ENCODE data around the gene FAM20C. TPM values are rescaled to one million over a fixed set of nuclear protein-coding genes. Genes with fewer than 3 reads are reported as not detected.

FAM20C gene
- total and polyA plus RNA-seq, 7 donors, result 3.0 to 51.3 (median 21.0) TPM

GRCh38 chr7:176786-177459 is 15.4 kb upstream of the FAM20C start:
- Histone ChIP-seq H3K4me1 (peaks cover 0 to 26% (median 16%) of the 10 kb centered on the region in 4 donors), H3K36me3 (no peaks in the 10 kb centered on the region), H3K9me3 (no peaks in the 10 kb centered on the region), H3K27ac (no peak overlapping the region), H3K4me3 (no peak overlapping the region), H3K27me3 (no peaks in the 10 kb centered on the region)
- 90 to 91% methylated on average over 21 of the region's 21 CpGs for WGBS, 2 donors
- intact Hi-C loops (cut with DNase I), result no loop called here
- no peak for DNase-seq
- no peak for TF ChIP-seq POLR2AphosphoS5 (IDR thresholded peaks at IDR 0.05)
- no peak for TF ChIP-seq POLR2A (IDR thresholded peaks at IDR 0.05)
- TF ChIP-seq EP300 (IDR thresholded peaks at IDR 0.05), result no peak
- no peak for TF ChIP-seq CTCF (IDR thresholded peaks at IDR 0.05)

- peaks cover 0 to 26% (median 16%) of the 10 kb centered on the region in 4 donors for H3K4me1 ChIP-seq
- DNase-seq, result no peak
- no peaks in the 10 kb centered on the region for H3K9me3 ChIP-seq
- no peak overlapping the region for H3K4me3 ChIP-seq
- no peaks in the 10 kb centered on the region for H3K36me3 ChIP-seq
- no peaks in the 10 kb centered on the region for H3K27me3 ChIP-seq
- peak overlapping the region in 2 of 4 donors; percentile 26 to 28 for H3K27ac ChIP-seq
- WGBS, 2 donors, result 85 to 89% methylated on average over 28 of the region's 28 CpGs
- TF ChIP-seq POLR2AphosphoS5 (IDR thresholded peaks at IDR 0.05), result no peak
- no peak for TF ChIP-seq CTCF (IDR thresholded peaks at IDR 0.05)
- TF ChIP-seq POLR2A (IDR thresholded peaks at IDR 0.05), result no peak
- TF ChIP-seq EP300 (IDR thresholded peaks at IDR 0.05), result no peak
- intact Hi-C loops (cut with DNase I), result no loop called here
Measured at GRCh38 chr7:178444-178843, 13.9 kb upstream of the FAM20C start.

GRCh38 chr7:179209-179681 is 13.1 kb upstream of the FAM20C start:
- H3K27ac ChIP-seq, result peak overlapping the region in 3 of 4 donors; percentile 10 to 49 (median 28)
- intact Hi-C loops (cut with DNase I), result no loop called here
- 80 to 81% methylated on average over 19 of the region's 19 CpGs for WGBS, 2 donors
- no peaks in the 10 kb centered on the region for H3K36me3 ChIP-seq
- no peak overlapping the region for H3K4me3 ChIP-seq
- H3K9me3 ChIP-seq, result no peaks in the 10 kb centered on the region
- H3K27me3 ChIP-seq, result no peaks in the 10 kb centered on the region
- peak; percentile 82 for DNase-seq
- peaks cover 0 to 21% (median 14%) of the 10 kb centered on the region in 4 donors for H3K4me1 ChIP-seq
- TF ChIP-seq CTCF (IDR thresholded peaks at IDR 0.05) (no peak), POLR2AphosphoS5 (IDR thresholded peaks at IDR 0.05) (no peak), POLR2A (IDR thresholded peaks at IDR 0.05) (no peak), EP300 (IDR thresholded peaks at IDR 0.05) (no peak)

- peak; percentile 67 for DNase-seq
- Histone ChIP-seq H3K36me3 (no peaks in the 10 kb centered on the region), H3K4me3 (no peak overlapping the region), H3K27ac (peak overlapping the region in 2 of 4 donors; percentile 28 to 49), H3K27me3 (no peaks in the 10 kb centered on the region), H3K9me3 (no peaks in the 10 kb centered on the region), H3K4me1 (peaks cover 0 to 22% (median 13%) of the 10 kb centered on the region in 4 donors)
- WGBS, 2 donors, result 89% methylated on average over 22 of the region's 22 CpGs
- no peak for TF ChIP-seq POLR2AphosphoS5 (IDR thresholded peaks at IDR 0.05)
- no peak for TF ChIP-seq POLR2A (IDR thresholded peaks at IDR 0.05)
- TF ChIP-seq CTCF (IDR thresholded peaks at IDR 0.05), result no peak
- TF ChIP-seq EP300 (IDR thresholded peaks at IDR 0.05), result no peak
- intact Hi-C loops (cut with DNase I), result no loop called here
Measured at GRCh38 chr7:179948-180694, 12.2 kb upstream of the FAM20C start.
